HepG2 (cell line): Measurements from ENCODE around the gene CDT1. TPM values are rescaled to one million over a fixed set of nuclear protein-coding genes. Genes with fewer than 3 reads are reported as not detected.

ENCODE experiments used
- ATAC-seq: fragments of 200-7000 bp; cut with Tn5 transposase; 3 replicates; pipeline ENCODE4 v1.9.1; 2020; ENCODE audit warnings: mild to moderate bottlenecking, moderate library complexity
- BruUV-seq: library from RNA; stranded (reverse); fragments of 400-500 nt; replicated peaks from 2 replicates; lab custom pipeline; 2021; lab: Mats Ljungman, UMichigan
- CTCF ChIA-PET: fragments of 300-600 bp; formaldehyde crosslinking; extraction: SDS; loops from one replicate; lab custom pipeline; 2021; ENCODE audit warnings: low total read pairs, inconsistent platforms, low intra/inter-chr PET ratio; lab: Yijun Ruan, JAX
- POLR2A ChIA-PET: fragments of 350-600 bp; sonication (Branson Sonifier 250); formaldehyde crosslinking; loops from one replicate; lab custom pipeline; 2020; ENCODE audit warnings: antibody characterized with exemption, inconsistent platforms; lab: Yijun Ruan, JAX
- DNase-seq: peaks from one replicate; pipeline ENCODE4 v3.0.0-alpha.2; 2015; ENCODE audit warnings: low spot score
- FAIRE-seq: peaks from 3 replicates; lab custom pipeline; 2011; peaks lifted over from hg19 to GRCh38; lab: Jason Lieb, UNC
- H2AFZ ChIP-seq: one replicate; pipeline ENCODE4 v1.6.1; 2011; ENCODE audit warnings: low read length, inconsistent platforms
- H3K27ac ChIP-seq: fragments of 300-600 bp; 3 replicates; pipeline ENCODE4 v1.8.0; 2011; ENCODE audit warnings: mixed run types, mild to moderate bottlenecking, mixed read lengths, low read length, inconsistent platforms; ENCODE audit not compliant: insufficient read depth; ENCODE audit errors: extremely low read length
- H3K27me3 ChIP-seq, 2 experiments: fragments of 200-600 bp in 1 of 2; 2 replicates in 1 of 2; 3 replicates in 1 of 2; pipeline versions ENCODE4 v1.6.0 to v1.8.0; 2011; ENCODE audit warnings: low read length in 2 of 2, mild to moderate bottlenecking in 2 of 2, moderate library complexity in 2 of 2, inconsistent platforms in 1 of 2; ENCODE audit not compliant: insufficient read depth in 2 of 2, control insufficient read depth in 1 of 2
- H3K36me3 ChIP-seq, 2 experiments: fragments of 200-600 bp in 1 of 2; replicated peaks in 1 of 2; 2 replicates in 1 of 2; 3 replicates in 1 of 2; pipeline versions ENCODE4 v1.5.1 to v1.8.0; 2011; ENCODE audit warnings: low read length in 2 of 2, inconsistent platforms in 1 of 2; ENCODE audit not compliant: insufficient read depth in 2 of 2, control insufficient read depth in 1 of 2
- H3K4me1 ChIP-seq: 2 replicates; pipeline ENCODE4 v1.5.1; 2012; ENCODE audit warnings: low read length, inconsistent platforms; ENCODE audit not compliant: insufficient read depth
- H3K4me2 ChIP-seq: 2 replicates; pipeline ENCODE4 v1.6.0; 2011; ENCODE audit warnings: low read depth, low read length, inconsistent platforms
- H3K4me3 ChIP-seq, 3 experiments: fragments of 200-600 bp in 1 of 3; sonication (generic), shearing (Covaris generic) in 1 of 3; replicated peaks in 1 of 3; 2 replicates each; pipeline ENCODE4 v1.5.1; 2011 to 2016; ENCODE audit warnings: low read length in 3 of 3, inconsistent platforms in 2 of 3, low read depth in 2 of 3, mild to moderate bottlenecking in 2 of 3, control low read depth in 1 of 3, mixed read lengths in 1 of 3; ENCODE audit not compliant: insufficient read depth in 1 of 3
- H3K79me2 ChIP-seq: one replicate; pipeline ENCODE4 v1.6.1; 2011; ENCODE audit warnings: low read length, inconsistent platforms; ENCODE audit not compliant: insufficient read depth
- H3K9ac ChIP-seq: 2 replicates; pipeline ENCODE4 v1.6.0; 2011; ENCODE audit warnings: mild to moderate bottlenecking, low read depth, low read length, inconsistent platforms; ENCODE audit not compliant: insufficient read depth
- H3K9me3 ChIP-seq: 2 replicates; pipeline ENCODE4 v1.5.1; 2012; ENCODE audit warnings: mild to moderate bottlenecking, low read length
- H4K20me1 ChIP-seq: 2 replicates; pipeline ENCODE4 v1.6.0; 2011; ENCODE audit warnings: inconsistent platforms, mild to moderate bottlenecking, low read length, moderate library complexity; ENCODE audit not compliant: insufficient read depth
- FOXP1 ChIP-seq, 2 experiments: fragments of 450-650 bp in 1 of 2; IDR thresholded peaks; 2 replicates each; pipeline ENCODE4 v1.6.1; 2017 to 2018; ENCODE audit warnings: antibody characterized with exemption in 1 of 2
- HMG20A ChIP-seq: IDR thresholded peaks from 2 replicates; pipeline ENCODE4 v1.6.1; 2016; ENCODE audit warnings: borderline replicate concordance
- KLF13 ChIP-seq: sonication (generic); formaldehyde crosslinking; IDR thresholded peaks from 2 replicates; pipeline ENCODE4 v1.4.0; 2020; ENCODE audit warnings: mild to moderate bottlenecking, missing genetic modification reagents
- MAZ ChIP-seq, 2 experiments: sonication (generic) in 1 of 2; formaldehyde crosslinking in 1 of 2; IDR thresholded peaks; 2 replicates each; pipeline versions ENCODE4 v1.5.0 to v1.6.1; 2012 to 2020; ENCODE audit warnings: low read depth in 2 of 2, mild to moderate bottlenecking in 2 of 2, borderline replicate concordance in 1 of 2, improper control_type of control experiment in 1 of 2, low read length in 1 of 2, missing genetic modification reagents in 1 of 2, moderate library complexity in 1 of 2
- NFYB ChIP-seq: sonication (generic); formaldehyde crosslinking; IDR thresholded peaks from 2 replicates; pipeline ENCODE4 v1.4.0; 2020; ENCODE audit warnings: missing genetic modification reagents
- RBAK ChIP-seq: sonication (generic); formaldehyde crosslinking; IDR thresholded peaks from 2 replicates; pipeline ENCODE4 v1.5.1; 2020; ENCODE audit warnings: mild to moderate bottlenecking, missing genetic modification reagents
- SMAD1 ChIP-seq: sonication (generic); formaldehyde crosslinking; IDR thresholded peaks from 2 replicates; pipeline ENCODE4 v1.4.0; 2020; ENCODE audit warnings: missing genetic modification reagents, low read depth, mild to moderate bottlenecking, borderline replicate concordance
- SMC3 ChIP-seq: IDR thresholded peaks from 2 replicates; pipeline ENCODE4 v1.6.1; 2011; ENCODE audit warnings: low read length, improper control_type of control experiment
- WGBS: methylation state at CpG from one replicate; pipeline ENCODE4 v1.1.6; 2017; ENCODE audit warnings: low lambda C conversion rate; 5-methylcytosine and 5-hydroxymethylcytosine counted together
- in situ Hi-C: cut with HindIII; loops from 2 replicates; pipeline ENCODE4 v1.10.0; 2017; ENCODE audit warnings: low pct_unique_long_range_greater_than_20kb; ENCODE audit not compliant: extremely low pct_ligation_motif_present
- intact Hi-C: fragments of 100-400 bp; cut with micrococcal nuclease; formaldehyde crosslinking; loops from one replicate; pipeline ENCODE4 v1.10.0; 2022; ENCODE audit not compliant: unreplicated experiment
- polyA plus RNA-seq, 8 experiments: library from polyadenylated mRNA; depleted of rRNA in 3 of 8; stranded (reverse) in 7 of 8; unstranded in 1 of 8; fragments of >200 nt; fragmentation: Illumina TruSeq in 4 of 8; extraction: Trizol in 4 of 8; gene quantifications; 2 replicates each; pipeline versions ENCODE4 v1.2.1 to v1.2.3, GENCODE V29; 2011 to 2016; ENCODE audit warnings: low read depth in 4 of 8, missing spikeins in 1 of 8, mixed read lengths in 1 of 8; ENCODE audit not compliant: insufficient read depth in 1 of 8
- total RNA-seq, 5 experiments: library from RNA; depleted of rRNA; stranded (reverse); fragments of >200 nt; fragmentation: Illumina TruSeq; extraction: Trizol; gene quantifications; 2 replicates each; pipeline ENCODE4 v1.2.3, GENCODE V29; 2016; ENCODE audit warnings: low read depth in 1 of 5
- TF ChIP-seq, protein P1 (sequence below): sonication (generic); formaldehyde crosslinking; IDR thresholded peaks from 2 replicates; pipeline ENCODE4 v1.4.0; 2020; ENCODE audit warnings: missing genetic modification reagents
- TF ChIP-seq, protein P2 (sequence below): sonication (generic); formaldehyde crosslinking; IDR thresholded peaks from 2 replicates; pipeline ENCODE4 v1.4.0; 2020; ENCODE audit warnings: missing genetic modification reagents
- TF ChIP-seq, protein P3 (sequence below): sonication (generic); formaldehyde crosslinking; IDR thresholded peaks from 2 replicates; pipeline ENCODE4 v1.5.0; 2020; ENCODE audit warnings: missing genetic modification reagents
- TF ChIP-seq, protein P4 (sequence below): sonication (generic); formaldehyde crosslinking; IDR thresholded peaks from 2 replicates; pipeline ENCODE4 v1.5.1; 2020; ENCODE audit warnings: mild to moderate bottlenecking, missing genetic modification reagents, borderline replicate concordance

Gene CDT1
- total and polyA plus RNA-seq, 2 of the 13 experiments (the other 11 are each of a cell fraction or from before 2014, with no cell fraction given) = 23.1 to 23.8 TPM

DNA sequence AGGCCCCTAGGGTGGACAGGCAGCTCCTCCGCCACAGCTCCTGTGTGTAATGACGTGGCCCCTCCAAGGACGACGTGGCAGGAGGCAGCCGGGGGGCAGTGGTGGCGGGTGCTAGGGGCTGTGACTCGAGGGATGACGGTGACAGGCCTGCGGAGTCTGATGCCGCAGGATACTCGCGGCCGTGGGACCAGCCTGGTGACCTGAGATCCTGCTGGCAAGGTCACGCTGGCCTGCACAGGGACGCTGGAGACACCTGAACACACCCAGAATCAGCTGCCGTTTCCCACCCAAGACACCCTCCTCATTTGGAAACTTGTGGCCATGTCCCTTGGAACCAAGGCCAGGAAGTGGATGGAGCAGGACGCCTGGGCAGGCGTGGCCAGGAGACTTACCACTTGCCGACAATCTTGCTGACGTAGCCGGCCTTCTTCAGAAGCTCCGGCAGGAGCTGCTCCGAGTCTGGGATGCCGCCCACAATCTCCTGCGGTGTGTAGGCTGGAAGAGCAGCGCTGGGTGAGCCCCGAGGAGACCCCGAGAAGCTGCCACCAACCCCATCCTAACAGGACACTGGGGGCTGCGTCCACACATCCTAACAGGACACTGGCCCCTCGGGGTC is 37.1 kb downstream of the CDT1 start:
- intact Hi-C loops (no loop called here), in situ Hi-C loops (no loop called here)
- H3K27me3 ChIP-seq = no peaks in the 10 kb centered on the region
- POLR2A ChIA-PET = interaction anchor here (0.9 kb wide), 1 partner anchor 29 kb away, joined by 3 read pairs; the partner anchor contains the start of gene APRT
- BruUV-seq = no TSS peak
- no peaks in the 10 kb centered on the region for H4K20me1 ChIP-seq
- H3K9ac ChIP-seq = no peak overlapping the region
- no peaks in the 10 kb centered on the region for H3K9me3 ChIP-seq
- CTCF ChIA-PET = interaction anchor here (2.3 to 2.5 kb wide), 2 partner anchors 17 to 328 kb away, joined by 17 to 22 read pairs; partner anchors contain the start of genes GALNS and TRAPPC2L
- ATAC-seq (no peak), FAIRE-seq (no peak), DNase-seq (no peak)
- TF ChIP-seq HMG20A (CRISPR knock-in tag) (no peak), SMC3 (no peak), NFYB (no peak), MAZ (IDR thresholded peaks at IDR 0.05; ENCODE audit: borderline replicate concordance, low read depth, low read length) (no peak), MAZ (CRISPR knock-in tag; IDR thresholded peaks at IDR 0.05; ENCODE audit: low read depth) (no peak), RBAK (CRISPR knock-in tag) (no peak), KLF13 (no peak), FOXP1 (IDR thresholded peaks at IDR 0.05) (no peak), FOXP1 (CRISPR knock-in tag; IDR thresholded peaks at IDR 0.05) (no peak), SMAD1 (CRISPR knock-in tag) (no peak)
- TF ChIP-seq, protein P1, sequence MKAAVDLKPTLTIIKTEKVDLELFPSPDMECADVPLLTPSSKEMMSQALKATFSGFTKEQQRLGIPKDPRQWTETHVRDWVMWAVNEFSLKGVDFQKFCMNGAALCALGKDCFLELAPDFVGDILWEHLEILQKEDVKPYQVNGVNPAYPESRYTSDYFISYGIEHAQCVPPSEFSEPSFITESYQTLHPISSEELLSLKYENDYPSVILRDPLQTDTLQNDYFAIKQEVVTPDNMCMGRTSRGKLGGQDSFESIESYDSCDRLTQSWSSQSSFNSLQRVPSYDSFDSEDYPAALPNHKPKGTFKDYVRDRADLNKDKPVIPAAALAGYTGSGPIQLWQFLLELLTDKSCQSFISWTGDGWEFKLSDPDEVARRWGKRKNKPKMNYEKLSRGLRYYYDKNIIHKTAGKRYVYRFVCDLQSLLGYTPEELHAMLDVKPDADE (CRISPR knock-in tag) = no peak
- TF ChIP-seq, protein P2, sequence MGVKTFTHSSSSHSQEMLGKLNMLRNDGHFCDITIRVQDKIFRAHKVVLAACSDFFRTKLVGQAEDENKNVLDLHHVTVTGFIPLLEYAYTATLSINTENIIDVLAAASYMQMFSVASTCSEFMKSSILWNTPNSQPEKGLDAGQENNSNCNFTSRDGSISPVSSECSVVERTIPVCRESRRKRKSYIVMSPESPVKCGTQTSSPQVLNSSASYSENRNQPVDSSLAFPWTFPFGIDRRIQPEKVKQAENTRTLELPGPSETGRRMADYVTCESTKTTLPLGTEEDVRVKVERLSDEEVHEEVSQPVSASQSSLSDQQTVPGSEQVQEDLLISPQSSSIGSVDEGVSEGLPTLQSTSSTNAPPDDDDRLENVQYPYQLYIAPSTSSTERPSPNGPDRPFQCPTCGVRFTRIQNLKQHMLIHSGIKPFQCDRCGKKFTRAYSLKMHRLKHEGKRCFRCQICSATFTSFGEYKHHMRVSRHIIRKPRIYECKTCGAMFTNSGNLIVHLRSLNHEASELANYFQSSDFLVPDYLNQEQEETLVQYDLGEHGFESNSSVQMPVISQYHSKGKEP (CRISPR knock-in tag) = no peak
- TF ChIP-seq, protein P3, sequence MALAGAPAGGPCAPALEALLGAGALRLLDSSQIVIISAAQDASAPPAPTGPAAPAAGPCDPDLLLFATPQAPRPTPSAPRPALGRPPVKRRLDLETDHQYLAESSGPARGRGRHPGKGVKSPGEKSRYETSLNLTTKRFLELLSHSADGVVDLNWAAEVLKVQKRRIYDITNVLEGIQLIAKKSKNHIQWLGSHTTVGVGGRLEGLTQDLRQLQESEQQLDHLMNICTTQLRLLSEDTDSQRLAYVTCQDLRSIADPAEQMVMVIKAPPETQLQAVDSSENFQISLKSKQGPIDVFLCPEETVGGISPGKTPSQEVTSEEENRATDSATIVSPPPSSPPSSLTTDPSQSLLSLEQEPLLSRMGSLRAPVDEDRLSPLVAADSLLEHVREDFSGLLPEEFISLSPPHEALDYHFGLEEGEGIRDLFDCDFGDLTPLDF (CRISPR knock-in tag) = no peak
- TF ChIP-seq, protein P4, sequence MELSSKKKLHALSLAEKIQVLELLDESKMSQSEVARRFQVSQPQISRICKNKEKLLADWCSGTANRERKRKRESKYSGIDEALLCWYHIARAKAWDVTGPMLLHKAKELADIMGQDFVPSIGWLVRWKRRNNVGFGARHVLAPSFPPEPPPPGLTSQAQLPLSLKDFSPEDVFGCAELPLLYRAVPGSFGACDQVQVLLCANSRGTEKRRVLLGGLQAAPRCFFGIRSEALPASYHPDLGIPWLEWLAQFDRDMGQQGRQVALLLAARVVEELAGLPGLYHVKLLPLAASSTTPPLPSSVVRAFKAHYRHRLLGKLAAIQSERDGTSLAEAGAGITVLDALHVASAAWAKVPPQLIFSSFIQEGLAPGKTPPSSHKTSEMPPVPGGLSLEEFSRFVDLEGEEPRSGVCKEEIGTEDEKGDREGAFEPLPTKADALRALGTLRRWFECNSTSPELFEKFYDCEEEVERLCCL (CRISPR knock-in tag) = no peak
- H2AFZ ChIP-seq = no peak overlapping the region
- WGBS = 90% methylated on average over 28 of the region's 30 CpGs
- H3K4me1 ChIP-seq = no peaks in the 10 kb centered on the region
- H3K79me2 ChIP-seq = no peaks in the 10 kb centered on the region
- H3K4me3 ChIP-seq = no peak overlapping the region
- no peaks in the 10 kb centered on the region for H3K36me3 ChIP-seq
- H3K27ac ChIP-seq = no peak overlapping the region
- H3K4me2 ChIP-seq = no peak overlapping the region
